ENCODE measurements around the gene SLC24A4.

DNA sequence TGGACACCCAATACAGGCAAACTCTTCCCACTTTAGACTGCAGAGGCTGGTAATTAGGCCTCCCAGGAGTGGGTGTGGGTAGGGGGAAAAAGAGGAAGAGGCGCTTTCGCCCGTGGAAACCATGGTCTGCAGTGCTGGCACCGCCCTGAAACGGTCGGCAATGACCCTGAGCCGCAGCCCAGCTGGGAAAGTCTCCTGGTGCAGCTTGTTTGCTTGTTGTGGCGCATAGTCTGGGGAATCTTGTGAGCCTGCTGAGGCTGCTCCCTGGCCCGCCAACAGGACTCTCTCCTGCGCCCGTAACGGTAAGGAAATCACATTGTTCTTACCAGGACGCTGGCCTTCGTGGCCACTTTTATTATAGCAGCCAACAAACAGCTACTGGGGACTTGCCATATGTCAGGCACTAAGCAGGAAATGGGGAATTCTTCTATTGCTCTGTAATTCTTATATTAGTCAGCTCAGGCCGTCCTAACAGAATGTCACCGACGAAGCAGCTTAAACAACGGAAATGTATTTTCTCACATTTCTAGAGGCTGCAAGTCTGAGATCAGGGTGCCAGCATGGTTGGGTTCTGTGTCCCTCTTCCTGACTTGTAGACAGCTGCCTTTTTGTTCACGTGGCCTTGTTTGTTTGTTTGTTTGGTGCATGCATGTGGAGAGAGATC, 138.1 kb downstream of the SLC24A4 start:
- TF ChIP-seq CTCF (conservative IDR thresholded peaks at IDR 0.05; ENCODE audit: low read length) (no peak), EZH2phosphoT487 (IDR thresholded peaks at IDR 0.05; ENCODE audit: borderline replicate concordance) (no peak)
